ENCODE results near the gene G6PC3. TPM values are rescaled to one million over a fixed set of nuclear protein-coding genes. Genes with fewer than 3 reads are reported as not detected.

G6PC3 gene
- total and polyA plus RNA-seq, 7 donors, result 8.4 to 45.5 (median 25.7) TPM

DNA sequence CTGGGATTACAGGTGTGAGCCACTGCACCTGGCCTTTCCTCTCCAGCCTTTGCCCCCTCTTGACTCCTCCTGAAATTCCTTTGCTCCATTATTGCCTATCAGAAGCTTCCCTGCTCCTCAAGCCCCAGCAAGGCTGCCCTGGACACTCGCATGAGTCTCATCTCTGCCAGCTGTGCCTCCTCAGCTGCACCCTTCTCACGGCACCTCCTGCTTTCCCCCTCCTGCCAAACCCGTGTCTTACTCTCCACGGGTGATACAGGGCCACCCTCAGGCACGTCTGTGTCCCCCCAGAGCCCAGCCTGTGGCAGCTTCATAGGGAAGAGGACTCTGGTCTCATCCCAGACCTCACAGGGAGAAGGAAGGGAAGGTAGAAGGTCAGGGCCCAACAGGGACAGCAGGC lies 15.4 kb downstream of the G6PC3 start:
- Histone ChIP-seq H3K27ac (peak overlapping the region; percentile 62 to 77 (median 64)), H3K4me3 (no peak overlapping the region), H3K27me3 (no peaks in the 10 kb centered on the region), H3K36me3 (peaks cover 22 to 83% (median 45%) of the 10 kb centered on the region in 4 donors), H3K9me3 (no peaks in the 10 kb centered on the region), H3K4me1 (peaks cover 0 to 19% (median 15%) of the 10 kb centered on the region in 4 donors)
- intact Hi-C loops (cut with DNase I), result no loop called here
- no peak for DNase-seq
- TF ChIP-seq EP300 (IDR thresholded peaks at IDR 0.05) (no peak), POLR2AphosphoS5 (IDR thresholded peaks at IDR 0.05) (no peak), POLR2A (IDR thresholded peaks at IDR 0.05) (no peak), CTCF (IDR thresholded peaks at IDR 0.05) (no peak)
- WGBS, 2 donors, result 72 to 89% methylated on average over 5 of the region's 5 CpGs

GRCh38 chr17:44086364-44087311 lies 16.1 kb downstream of the G6PC3 start:
- H3K27ac ChIP-seq, result peak overlapping the region; percentile 62 to 77 (median 64)
- DNase-seq, result peak; percentile 80
- peaks cover 29 to 85% (median 50%) of the 10 kb centered on the region in 4 donors for H3K36me3 ChIP-seq

DNA sequence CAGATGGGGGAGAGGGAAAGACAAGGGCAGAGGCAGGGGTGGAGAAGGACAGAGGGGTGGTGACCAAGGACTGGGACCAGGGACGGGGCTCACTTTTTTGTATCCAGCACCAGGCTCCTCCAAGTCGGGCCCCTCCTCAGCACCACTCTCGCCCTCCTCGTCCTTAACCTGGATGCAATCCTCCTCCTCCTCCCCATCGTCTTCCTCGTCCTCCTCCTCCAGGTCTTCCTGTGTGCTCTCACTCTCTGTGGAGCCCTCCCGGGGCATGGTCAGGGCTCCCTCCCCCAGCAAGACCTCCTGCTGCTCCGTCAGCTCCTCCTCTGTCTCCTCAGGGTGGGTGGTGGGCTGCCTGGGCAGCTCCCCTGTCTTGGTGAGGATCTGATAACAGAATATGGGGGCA lies 16.8 kb downstream of the G6PC3 start:
- Histone ChIP-seq H3K27me3 (no peaks in the 10 kb centered on the region), H3K4me1 (peaks cover 0 to 19% (median 15%) of the 10 kb centered on the region in 4 donors), H3K27ac (peak overlapping the region; percentile 41 to 77 (median 64)), H3K9me3 (no peaks in the 10 kb centered on the region), H3K4me3 (no peak overlapping the region), H3K36me3 (peaks cover 36 to 85% (median 51%) of the 10 kb centered on the region in 4 donors)
- 78 to 82% methylated on average over 7 to 8 of the region's 8 CpGs for WGBS, 2 donors
- DNase-seq, result no peak
- intact Hi-C loops (cut with DNase I), result no loop called here
- TF ChIP-seq CTCF (IDR thresholded peaks at IDR 0.05) (no peak), EP300 (IDR thresholded peaks at IDR 0.05) (no peak), POLR2A (IDR thresholded peaks at IDR 0.05) (no peak), POLR2AphosphoS5 (IDR thresholded peaks at IDR 0.05) (no peak)

More at GRCh38 chr17:44086364-44087311, 16.1 kb downstream of the G6PC3 start:
- WGBS, 2 donors, result 66 to 68% methylated on average over 23 of the region's 23 CpGs
- H3K4me1 ChIP-seq, result peaks cover 0 to 19% (median 15%) of the 10 kb centered on the region in 4 donors
- no peak overlapping the region for H3K4me3 ChIP-seq
- no peaks in the 10 kb centered on the region for H3K27me3 ChIP-seq
- H3K9me3 ChIP-seq, result no peaks in the 10 kb centered on the region
- intact Hi-C loops (cut with DNase I), result no loop called here
- no peak for TF ChIP-seq CTCF (IDR thresholded peaks at IDR 0.05)
- peak in 1 of 4 donors; percentile 33 for TF ChIP-seq POLR2AphosphoS5 (IDR thresholded peaks at IDR 0.05)
- no peak for TF ChIP-seq POLR2A (IDR thresholded peaks at IDR 0.05)
- no peak for TF ChIP-seq EP300 (IDR thresholded peaks at IDR 0.05)

DNA sequence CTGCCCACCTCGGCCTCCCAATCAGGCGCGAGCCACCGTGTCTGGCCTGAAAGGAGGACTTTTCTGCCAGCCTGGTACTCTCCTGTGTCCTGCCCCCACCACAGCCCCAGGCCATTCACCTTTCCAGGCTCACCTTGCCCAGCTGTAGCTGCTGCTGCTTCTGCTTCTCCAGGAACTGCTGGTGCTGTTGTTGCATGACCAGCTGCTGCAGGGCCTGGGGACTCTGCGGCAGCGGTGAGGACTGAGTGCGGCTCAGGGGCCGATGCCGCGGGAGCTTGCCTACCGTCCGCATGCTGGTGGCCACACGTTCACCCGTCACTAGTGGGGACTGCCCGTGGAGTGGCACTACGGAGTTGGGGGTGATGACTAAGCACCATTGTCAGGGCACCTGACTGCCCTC lies 17.7 kb downstream of the G6PC3 start:
- H3K27ac ChIP-seq, result no peak overlapping the region
- H3K4me3 ChIP-seq, result no peak overlapping the region
- H3K9me3 ChIP-seq, result no peaks in the 10 kb centered on the region
- no peak for DNase-seq
- 95% methylated on average over 16 of the region's 16 CpGs for WGBS, 2 donors
- H3K4me1 ChIP-seq, result peaks cover 0 to 19% (median 15%) of the 10 kb centered on the region in 4 donors
- intact Hi-C loops (cut with DNase I), result no loop called here
- peaks cover 45 to 85% (median 51%) of the 10 kb centered on the region in 4 donors for H3K36me3 ChIP-seq
- no peaks in the 10 kb centered on the region for H3K27me3 ChIP-seq
- TF ChIP-seq POLR2AphosphoS5 (IDR thresholded peaks at IDR 0.05), result no peak
- no peak for TF ChIP-seq CTCF (IDR thresholded peaks at IDR 0.05)
- no peak for TF ChIP-seq POLR2A (IDR thresholded peaks at IDR 0.05)
- TF ChIP-seq EP300 (IDR thresholded peaks at IDR 0.05), result no peak

Measured in sigmoid colon (tissue), 7 donors.